GM21576 (cell line): Measurements from ENCODE around the gene YY1.

ENCODE experiments used
- ATAC-seq: cut with Tn5 transposase; IDR thresholded peaks from one replicate; pipeline ENCODE4 v1.9.1; 2021; ENCODE audit warnings: mild to moderate bottlenecking, moderate library complexity; ENCODE audit not compliant: unreplicated experiment

The YY1 gene

DNA sequence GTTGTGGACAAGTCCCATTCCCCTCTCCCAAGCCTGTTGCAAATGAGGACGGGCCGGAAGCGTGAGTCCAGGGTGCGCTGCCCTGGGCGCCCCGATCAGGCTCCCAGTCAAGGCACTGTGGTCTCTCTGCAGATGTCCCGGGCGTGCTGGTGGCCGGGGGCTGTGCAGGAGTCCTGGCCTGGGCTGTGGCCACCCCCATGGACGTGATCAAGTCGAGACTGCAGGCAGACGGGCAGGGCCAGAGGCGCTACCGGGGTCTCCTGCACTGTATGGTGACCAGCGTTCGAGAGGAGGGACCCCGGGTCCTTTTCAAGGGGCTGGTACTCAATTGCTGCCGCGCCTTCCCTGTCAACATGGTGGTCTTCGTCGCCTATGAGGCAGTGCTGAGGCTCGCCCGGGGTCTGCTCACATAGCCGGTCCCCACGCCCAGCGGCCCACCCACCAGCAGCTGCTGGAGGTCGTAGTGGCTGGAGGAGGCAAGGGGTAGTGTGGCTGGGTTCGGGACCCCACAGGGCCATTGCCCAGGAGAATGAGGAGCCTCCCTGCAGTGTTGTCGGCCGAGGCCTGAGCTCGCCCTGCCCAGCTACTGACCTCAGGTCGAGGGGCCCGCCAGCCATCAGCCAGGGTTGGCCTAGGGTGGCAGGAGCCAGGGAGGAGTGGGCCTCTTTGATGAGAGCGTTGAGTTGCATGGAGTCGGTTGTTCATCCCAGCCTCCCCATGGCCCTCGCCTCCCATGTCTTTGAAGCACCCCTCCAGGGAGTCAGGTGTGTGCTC is 90.5 kb downstream of the YY1 start:
- ATAC-seq = no peak

DNA sequence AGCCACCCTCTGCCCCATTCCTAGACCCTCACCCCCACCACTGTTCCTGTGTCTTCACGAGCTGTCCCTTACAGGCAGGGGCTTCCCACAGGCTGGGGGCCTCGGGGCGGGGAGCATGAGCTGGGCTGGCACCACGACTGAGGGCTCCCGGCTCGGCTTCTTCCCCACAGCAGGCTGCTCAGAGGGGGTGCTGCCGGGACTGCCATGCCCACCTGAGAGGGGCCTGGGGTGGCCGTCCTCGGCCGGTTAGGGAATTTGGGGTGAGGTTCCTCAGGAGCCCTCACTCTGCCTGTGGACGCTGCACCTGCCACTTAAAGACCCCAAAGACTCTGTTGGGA is 91.0 kb downstream of the YY1 start:
- ATAC-seq = no peak

DNA sequence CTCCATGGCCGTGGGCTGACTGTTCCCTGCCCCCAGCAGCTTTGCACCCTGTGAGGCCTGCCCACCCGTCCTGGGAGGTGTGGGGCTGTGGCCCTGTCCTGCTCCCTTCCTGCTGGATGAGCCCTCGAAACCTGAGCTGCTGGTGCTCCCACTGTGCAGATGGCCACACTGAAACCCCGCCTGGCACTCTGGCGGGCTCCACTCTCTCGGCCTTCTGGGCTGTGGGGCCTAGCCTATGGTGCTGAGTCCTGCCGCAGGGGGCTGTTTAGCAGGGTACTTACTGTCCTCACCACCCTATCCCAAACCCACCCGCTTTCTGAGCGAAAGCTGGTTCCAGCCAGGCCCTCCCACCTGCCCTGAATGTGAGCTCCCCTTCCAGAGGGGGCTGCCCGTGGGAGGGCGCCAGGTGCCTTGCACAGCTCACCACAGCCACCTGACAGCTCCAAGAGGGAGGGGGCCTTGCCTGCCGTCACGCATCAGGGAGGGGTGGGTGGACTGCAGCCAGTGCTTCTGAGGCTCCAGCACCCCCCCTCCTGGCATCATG is 91.5 kb downstream of the YY1 start:
- no peak for ATAC-seq

DNA sequence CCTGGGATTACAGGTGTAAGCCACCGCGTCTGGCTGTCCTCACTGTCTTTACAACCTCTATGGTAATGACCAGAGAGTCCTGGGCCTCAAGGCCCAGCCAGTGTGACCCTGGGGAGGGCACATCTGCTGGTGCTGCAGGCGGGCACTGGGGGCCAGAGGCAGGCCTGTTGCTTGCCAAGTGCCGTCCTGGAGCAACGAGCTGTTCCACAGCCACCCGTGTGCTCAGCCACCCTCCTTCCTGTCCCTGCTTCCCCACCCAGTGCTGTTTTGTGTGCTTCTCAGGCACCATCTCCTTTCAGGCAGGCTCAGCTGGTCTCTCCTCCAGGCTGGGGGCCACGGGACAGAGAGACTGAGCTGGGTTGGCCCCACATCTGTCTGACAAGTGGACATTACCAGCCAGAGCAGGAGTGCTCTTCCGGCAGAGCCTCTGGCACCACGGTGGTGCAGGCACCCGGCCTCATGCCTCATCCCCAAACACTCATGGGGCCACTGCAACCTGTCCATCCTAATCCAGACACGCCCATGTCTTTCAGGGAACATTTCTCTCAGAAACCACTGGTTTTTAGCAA is 93.2 kb downstream of the YY1 start:
- no peak for ATAC-seq
